Peyer's patch (tissue), 4 donors: ENCODE results near the gene LRRC45. TPM values are rescaled to one million over a fixed set of nuclear protein-coding genes. Genes with fewer than 3 reads are reported as not detected.

Experiments
- DNase-seq, 3 donors: peaks; one replicate each; pipeline ENCODE4 v3.0.0-alpha.2; 2017 to 2019
- H3K27ac ChIP-seq, 4 donors: fragments of 200-600 bp; sonication (generic); one replicate each; pipeline ENCODE4 v1.5.1; 2016 to 2019
- H3K27me3 ChIP-seq, 2 donors: fragments of 200-600 bp; sonication (generic); one replicate each; pipeline ENCODE4 v1.5.1; 2019
- H3K36me3 ChIP-seq, 3 donors: fragments of 200-600 bp; sonication (generic); one replicate each; pipeline ENCODE4 v1.5.1; 2016 to 2019
- H3K4me1 ChIP-seq, 4 donors: fragments of 200-600 bp; sonication (generic); one replicate each; pipeline ENCODE4 v1.5.1; 2016 to 2019
- H3K4me3 ChIP-seq, 4 donors: fragments of 200-600 bp; sonication (generic); 1 replicate in 3 of 4; 2 replicates in 1 of 4; pipeline ENCODE4 v1.5.1; 2016 to 2019; ENCODE audit warnings: mild to moderate bottlenecking in 1 of 4
- H3K9me3 ChIP-seq, 4 donors: fragments of 200-600 bp; sonication (generic); one replicate each; pipeline ENCODE4 v1.5.1; 2016 to 2019; ENCODE audit warnings: mild to moderate bottlenecking in 1 of 4
- POLR2A ChIP-seq, 2 donors: fragments of 450-650 bp; IDR thresholded peaks; one replicate each; pipeline ENCODE4 v1.5.1; 2017; ENCODE audit warnings: antibody characterized with exemption in 2 of 2, mild to moderate bottlenecking in 2 of 2, moderate library complexity in 2 of 2
- total RNA-seq, 4 donors: library from RNA; depleted of rRNA; stranded (reverse); fragments of >200 nt; gene quantifications; one replicate each; pipeline ENCODE4 v1.1.0, GENCODE V29; 2016
- TF ChIP-seq, protein P1 (sequence below), 6 experiments: fragments of 450-650 bp in 4 of 6; fragments of 200-600 bp in 2 of 6; sonication (generic) in 1 of 6; IDR thresholded peaks; one replicate each; pipeline ENCODE4 v1.5.1; 2017 to 2019; ENCODE audit warnings: antibody characterized with exemption in 6 of 6, mild to moderate bottlenecking in 3 of 6, moderate library complexity in 1 of 6

LRRC45 gene
- total RNA-seq, 4 donors from 2014 or later: 15.5 to 74.3 (median 23.1) TPM

DNA sequence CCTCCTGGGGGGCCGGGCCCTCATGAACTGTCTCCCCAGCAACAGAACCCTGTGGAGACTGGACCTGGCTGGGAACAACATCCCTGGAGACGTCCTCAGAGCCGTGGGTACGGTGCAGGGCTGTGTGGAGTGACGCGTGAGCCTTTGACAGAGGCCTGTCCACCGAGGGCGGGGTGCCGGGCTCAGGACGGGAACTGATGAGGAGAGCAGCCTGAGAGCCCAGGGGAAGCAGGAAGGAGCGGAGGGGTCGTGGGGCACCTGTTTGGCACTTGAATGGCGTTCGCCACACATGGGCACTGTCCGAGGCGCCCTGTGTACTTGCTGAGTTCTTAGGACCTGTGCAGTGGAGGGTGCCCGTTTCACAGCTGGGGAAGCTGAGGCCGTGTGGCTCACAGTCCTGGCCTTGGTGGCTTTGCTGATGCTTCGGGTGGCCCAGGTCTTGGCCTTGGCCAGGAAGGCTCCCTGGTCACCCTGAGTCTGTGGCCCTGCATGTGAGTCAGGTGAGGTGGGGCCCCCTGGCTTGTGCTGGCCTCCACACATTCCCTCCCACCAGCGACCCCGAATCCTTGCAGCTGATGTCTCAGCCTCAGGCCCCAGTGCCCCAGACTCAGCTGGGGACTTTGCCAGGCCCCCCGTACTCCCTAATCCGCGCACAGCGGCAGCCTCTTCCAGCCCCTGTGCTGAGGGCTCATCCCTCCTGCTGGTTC, 2.4 kb downstream of the LRRC45 start:
- no peak for DNase-seq
- H3K27me3 ChIP-seq: no peaks in the 10 kb centered on the region
- TF ChIP-seq, protein P1, sequence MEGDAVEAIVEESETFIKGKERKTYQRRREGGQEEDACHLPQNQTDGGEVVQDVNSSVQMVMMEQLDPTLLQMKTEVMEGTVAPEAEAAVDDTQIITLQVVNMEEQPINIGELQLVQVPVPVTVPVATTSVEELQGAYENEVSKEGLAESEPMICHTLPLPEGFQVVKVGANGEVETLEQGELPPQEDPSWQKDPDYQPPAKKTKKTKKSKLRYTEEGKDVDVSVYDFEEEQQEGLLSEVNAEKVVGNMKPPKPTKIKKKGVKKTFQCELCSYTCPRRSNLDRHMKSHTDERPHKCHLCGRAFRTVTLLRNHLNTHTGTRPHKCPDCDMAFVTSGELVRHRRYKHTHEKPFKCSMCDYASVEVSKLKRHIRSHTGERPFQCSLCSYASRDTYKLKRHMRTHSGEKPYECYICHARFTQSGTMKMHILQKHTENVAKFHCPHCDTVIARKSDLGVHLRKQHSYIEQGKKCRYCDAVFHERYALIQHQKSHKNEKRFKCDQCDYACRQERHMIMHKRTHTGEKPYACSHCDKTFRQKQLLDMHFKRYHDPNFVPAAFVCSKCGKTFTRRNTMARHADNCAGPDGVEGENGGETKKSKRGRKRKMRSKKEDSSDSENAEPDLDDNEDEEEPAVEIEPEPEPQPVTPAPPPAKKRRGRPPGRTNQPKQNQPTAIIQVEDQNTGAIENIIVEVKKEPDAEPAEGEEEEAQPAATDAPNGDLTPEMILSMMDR (IDR thresholded peaks at IDR 0.05): no peak
- no peak for TF ChIP-seq POLR2A (IDR thresholded peaks at IDR 0.05)
- no peak overlapping the region for H3K27ac ChIP-seq
- H3K4me3 ChIP-seq: no peak overlapping the region
- H3K9me3 ChIP-seq: no peaks in the 10 kb centered on the region
- H3K4me1 ChIP-seq: peaks cover 3 to 31% (median 25%) of the 10 kb centered on the region in 4 donors
- no peaks in the 10 kb centered on the region for H3K36me3 ChIP-seq

DNA sequence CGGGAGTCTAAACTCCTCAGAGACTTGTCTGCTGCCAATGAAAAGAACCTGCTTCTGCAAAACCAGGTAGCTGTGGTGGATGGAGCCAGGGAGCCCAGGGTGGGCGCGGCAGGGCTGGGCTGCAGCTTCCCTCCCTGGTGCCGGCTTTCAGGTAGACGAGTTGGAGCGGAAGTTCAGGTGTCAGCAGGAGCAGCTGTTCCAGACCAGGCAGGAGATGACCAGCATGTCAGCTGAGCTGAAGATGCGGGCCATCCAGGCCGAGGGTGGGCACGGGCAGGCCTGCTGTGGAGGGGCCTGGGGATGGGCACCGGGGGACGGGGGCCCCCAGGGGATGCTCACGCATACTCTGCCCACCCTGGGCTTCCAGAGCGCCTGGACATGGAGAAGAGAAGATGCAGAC, 5.1 kb downstream of the LRRC45 start:
- H3K4me3 ChIP-seq: no peak overlapping the region
- DNase-seq: no peak
- H3K36me3 ChIP-seq: no peaks in the 10 kb centered on the region
- TF ChIP-seq POLR2A (IDR thresholded peaks at IDR 0.05): no peak
- TF ChIP-seq, protein P1 (IDR thresholded peaks at IDR 0.05): no peak
- no peaks in the 10 kb centered on the region for H3K27me3 ChIP-seq
- no peak overlapping the region for H3K27ac ChIP-seq
- H3K4me1 ChIP-seq: peaks cover 3 to 26% (median 15%) of the 10 kb centered on the region in 4 donors
- H3K9me3 ChIP-seq: no peaks in the 10 kb centered on the region

DNA sequence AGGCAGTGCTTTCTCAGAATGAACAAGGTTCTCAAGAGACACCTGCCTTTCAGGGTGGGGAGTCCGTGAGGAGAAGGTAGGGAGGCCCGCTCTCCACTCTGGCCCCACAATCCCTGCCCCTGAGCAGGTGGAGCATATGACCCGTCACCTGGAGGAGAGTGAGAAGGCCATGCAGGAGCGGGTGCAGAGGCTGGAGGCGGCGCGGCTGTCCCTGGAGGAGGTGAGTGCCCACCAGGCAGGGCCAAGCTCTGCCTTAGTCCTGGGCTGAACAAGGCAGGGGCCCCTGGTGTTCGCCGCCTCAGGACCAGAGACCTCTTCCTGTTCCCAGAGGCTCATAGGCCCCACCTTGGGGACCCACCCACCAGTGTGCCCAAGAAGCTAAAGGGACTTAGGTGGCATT, 5.9 kb downstream of the LRRC45 start:
- peaks cover 2 to 20% (median 13%) of the 10 kb centered on the region in 4 donors for H3K4me1 ChIP-seq
- no peak overlapping the region for H3K4me3 ChIP-seq
- TF ChIP-seq, protein P1 (IDR thresholded peaks at IDR 0.05): no peak
- no peak for TF ChIP-seq POLR2A (IDR thresholded peaks at IDR 0.05)
- H3K9me3 ChIP-seq: no peaks in the 10 kb centered on the region
- no peaks in the 10 kb centered on the region for H3K27me3 ChIP-seq
- no peak overlapping the region for H3K27ac ChIP-seq
- DNase-seq: no peak
- no peaks in the 10 kb centered on the region for H3K36me3 ChIP-seq

DNA sequence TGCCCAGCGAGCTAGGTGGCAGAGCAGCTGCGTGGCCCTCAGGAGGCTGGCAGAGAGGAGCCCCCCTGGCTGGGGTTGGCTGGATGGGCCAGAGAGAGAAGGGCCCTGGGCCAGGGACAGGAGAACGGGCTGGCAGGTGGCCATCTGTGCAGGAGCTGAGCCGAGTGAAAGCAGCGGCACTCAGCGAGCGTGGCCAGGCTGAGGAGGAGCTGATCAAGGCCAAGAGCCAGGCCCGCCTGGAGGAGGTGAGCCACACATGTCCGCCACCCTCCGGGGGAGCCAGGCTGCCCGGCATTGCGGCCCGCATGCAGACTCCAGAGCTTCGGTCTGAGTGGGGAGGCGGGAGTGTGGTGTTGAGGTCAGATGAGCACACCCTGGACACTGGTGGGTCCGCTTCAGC, 6.3 kb downstream of the LRRC45 start:
- Histone ChIP-seq H3K36me3 (no peaks in the 10 kb centered on the region), H3K27me3 (no peaks in the 10 kb centered on the region), H3K27ac (no peak overlapping the region), H3K4me1 (peaks cover 0 to 19% (median 10%) of the 10 kb centered on the region in 4 donors), H3K9me3 (no peaks in the 10 kb centered on the region), H3K4me3 (no peak overlapping the region)
- DNase-seq: no peak
- no peak for TF ChIP-seq POLR2A (IDR thresholded peaks at IDR 0.05)
- TF ChIP-seq, protein P1 (IDR thresholded peaks at IDR 0.05): no peak

DNA sequence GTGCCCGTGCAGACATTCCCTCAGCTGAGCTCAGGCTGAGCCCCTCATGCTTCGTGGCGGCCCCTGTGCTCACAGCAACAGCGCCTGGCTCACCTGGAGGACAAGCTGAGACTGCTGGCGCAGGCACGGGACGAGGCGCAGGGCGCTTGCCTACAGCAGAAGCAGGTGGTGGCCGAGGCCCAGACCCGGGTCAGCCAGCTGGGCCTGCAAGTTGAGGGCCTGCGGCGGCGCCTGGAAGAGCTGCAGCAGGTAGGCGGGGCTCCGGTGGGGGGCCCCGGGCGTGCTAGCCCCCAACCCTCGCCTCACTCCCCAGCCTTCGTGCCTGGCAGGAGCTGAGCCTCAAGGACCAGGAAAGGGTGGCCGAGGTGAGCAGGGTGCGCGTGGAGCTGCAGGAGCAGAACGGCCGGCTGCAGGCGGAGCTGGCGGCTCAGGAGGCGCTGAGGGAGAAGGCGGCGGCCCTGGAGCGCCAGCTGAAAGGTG, 6.9 kb downstream of the LRRC45 start:
- no peaks in the 10 kb centered on the region for H3K27me3 ChIP-seq
- H3K4me1 ChIP-seq: peaks cover 0 to 19% (median 9%) of the 10 kb centered on the region in 4 donors
- H3K4me3 ChIP-seq: peak overlapping the region in 3 of 4 donors; percentile 34 to 74 (median 64)
- H3K9me3 ChIP-seq: no peaks in the 10 kb centered on the region
- H3K36me3 ChIP-seq: no peaks in the 10 kb centered on the region
- TF ChIP-seq POLR2A (IDR thresholded peaks at IDR 0.05): no peak
- TF ChIP-seq, protein P1 (IDR thresholded peaks at IDR 0.05): no peak
- peak overlapping the region in 1 of 4 donors; percentile 65 for H3K27ac ChIP-seq
- DNase-seq: no peak
